Naive thymus-derived CD8-positive, alpha-beta T cell (primary cell): ENCODE data around the gene CPNE1. TPM values are rescaled to one million over a fixed set of nuclear protein-coding genes. Genes with fewer than 3 reads are reported as not detected.
"Not testable (repeated sequence)": the region's sequence is repeated elsewhere in the genome, so short reads cannot be mapped to it uniquely, and the experiment has no call there.

Source experiments
- ATAC-seq, 2 donors: fragments of 150-1000 bp; cut with Tn5 transposase in 1 of 2; sonication (Bioruptor Pico), chemical (Tn5 transposase) in 1 of 2; 1 replicate in 1 of 2; 2 replicates in 1 of 2; pipeline ENCODE4 v1.10.0; 2021; ENCODE audit warnings: mild to moderate bottlenecking in 2 of 2, moderate library complexity in 2 of 2
- POLR2A ChIA-PET: fragments of 350-600 bp; sonication (Branson Sonifier 250); formaldehyde crosslinking; loops from one replicate; lab custom pipeline; 2021; ENCODE audit warnings: antibody characterized with exemption; lab: Charles Lee
- DNase-seq, 10 donors: peaks; one replicate each; pipeline versions ENCODE4 v3.0.0 to v3.0.0-alpha.2; 2020 to 2022
- H3K27ac Mint-ChIP-seq, 10 donors: one replicate each; pipeline ENCODE4 v1.8.0; 2020 to 2022; ENCODE audit warnings: mild to moderate bottlenecking in 10 of 10, mixed read lengths in 10 of 10, moderate library complexity in 4 of 10, inconsistent platforms in 1 of 10
- H3K27me3 Mint-ChIP-seq, 5 donors: one replicate each; pipeline ENCODE4 v1.8.0; 2021 to 2022; ENCODE audit warnings: mixed read lengths in 5 of 5
- H3K36me3 Mint-ChIP-seq, 3 donors: one replicate each; pipeline ENCODE4 v1.8.0; 2020 to 2022; ENCODE audit warnings: mixed read lengths in 3 of 3, mild to moderate bottlenecking in 2 of 3, inconsistent platforms in 1 of 3
- H3K4me1 Mint-ChIP-seq, 4 donors: one replicate each; pipeline ENCODE4 v1.8.0; 2021 to 2022; ENCODE audit warnings: mixed read lengths in 4 of 4
- H3K4me3 Mint-ChIP-seq, 10 donors: one replicate each; pipeline ENCODE4 v1.8.0; 2020 to 2022; ENCODE audit warnings: mild to moderate bottlenecking in 10 of 10, mixed read lengths in 10 of 10, moderate library complexity in 6 of 10, inconsistent platforms in 1 of 10
- H3K9me3 Mint-ChIP-seq, 9 donors: one replicate each; pipeline ENCODE4 v1.8.0; 2020 to 2022; ENCODE audit warnings: mixed read lengths in 9 of 9, mild to moderate bottlenecking in 3 of 9, inconsistent platforms in 1 of 9, moderate library complexity in 1 of 9
- polyA plus RNA-seq, 3 donors: library from polyadenylated mRNA; unstranded; fragments of 300-500 nt; fragmentation: Illumina TruSeq; gene quantifications; one replicate each; pipeline ENCODE4 v1.2.3, GENCODE V29; 2021
- total RNA-seq, 8 experiments: library from RNA in 2 of 8; stranded (reverse) in 2 of 8; gene quantifications; one replicate each; pipeline ENCODE4 v1.2.3 and lab custom pipeline; 2021 to 2026

The CPNE1 gene
- total and polyA plus RNA-seq, 5 experiments from 2014 or later: 329 to 454 (median 392) TPM

DNA sequence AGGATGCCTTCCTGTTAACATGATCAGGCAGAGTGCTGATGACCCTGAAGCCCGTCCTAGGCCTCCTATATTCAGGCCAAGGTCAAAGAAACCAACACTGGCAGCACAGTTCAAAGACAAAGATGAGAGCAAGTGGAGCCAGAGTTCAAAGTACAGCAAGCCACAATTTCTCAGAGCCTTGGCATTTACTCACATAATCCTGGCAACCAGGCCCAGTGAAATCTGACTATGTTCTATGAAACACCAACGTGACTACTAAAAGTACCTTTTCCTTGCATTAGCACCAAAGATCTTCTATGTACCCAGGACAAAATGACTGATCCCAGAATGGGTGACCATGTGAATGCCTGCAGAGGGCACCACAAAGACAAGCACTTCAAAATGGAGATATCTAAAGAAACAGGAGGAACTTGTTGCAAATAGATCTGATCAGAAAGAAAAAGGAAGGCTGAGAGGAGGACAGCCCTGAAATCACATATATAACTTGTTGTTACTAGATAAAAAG, 30.6 kb upstream of the CPNE1 start:
- POLR2A ChIA-PET: interaction anchor here (0.6 to 1.1 kb wide), 2 partner anchors 13 kb away, joined by 3 read pairs; no protein-coding TSS in a partner anchor
- Mint-ChIP-seq H3K4me1 (peaks cover 26 to 38% (median 28%) of the 10 kb centered on the region in 4 donors), H3K36me3 (peaks cover 0 to 46% (median 11%) of the 10 kb centered on the region in 3 donors), H3K27me3 (no peaks in the 10 kb centered on the region), H3K27ac (peak overlapping the region in 3 of 10 donors; percentile 6 to 61 (median 57)), H3K4me3 (peak overlapping the region in 1 of 10 donors; percentile 43), H3K9me3 (no peaks in the 10 kb centered on the region)
- ATAC-seq (no peak), DNase-seq (peak in 1 of 10 donors; percentile 5)

DNA sequence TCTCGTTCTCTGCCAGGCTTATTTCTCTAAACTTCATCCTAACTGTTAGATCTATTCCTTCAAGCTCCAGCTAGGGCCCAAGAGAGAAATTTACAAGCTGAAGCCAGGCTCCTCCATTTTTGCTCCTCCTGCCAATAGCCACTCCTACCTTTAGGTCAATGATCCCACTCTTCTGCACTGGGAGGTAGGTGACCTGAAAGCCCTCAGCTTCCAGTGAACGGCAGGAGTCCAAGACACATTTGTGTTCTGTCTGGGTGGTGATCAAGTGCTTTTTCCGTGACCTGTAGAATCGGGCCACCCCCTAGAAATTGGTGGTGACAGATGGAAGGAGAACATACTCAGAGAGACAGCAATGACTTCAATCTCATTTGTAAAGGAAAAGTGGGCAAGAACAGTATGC, 25.6 kb upstream of the CPNE1 start:
- DNase-seq (peak in 1 of 10 donors; percentile 1), ATAC-seq (no peak)
- H3K9me3 Mint-ChIP-seq: no peaks in the 10 kb centered on the region
- H3K27me3 Mint-ChIP-seq: no peaks in the 10 kb centered on the region
- peaks cover 5 to 77% (median 19%) of the 10 kb centered on the region in 3 donors for H3K36me3 Mint-ChIP-seq
- POLR2A ChIA-PET: interaction anchor here (1.1 kb wide), 1 partner anchor 75 kb away, joined by 3 read pairs; the partner anchor contains the start of gene SPAG4
- H3K4me1 Mint-ChIP-seq: peaks cover 0 to 7% (median 2%) of the 10 kb centered on the region in 4 donors
- no peak overlapping the region for H3K4me3 Mint-ChIP-seq
- peak overlapping the region in 2 of 10 donors; percentile 0 to 17 for H3K27ac Mint-ChIP-seq

DNA sequence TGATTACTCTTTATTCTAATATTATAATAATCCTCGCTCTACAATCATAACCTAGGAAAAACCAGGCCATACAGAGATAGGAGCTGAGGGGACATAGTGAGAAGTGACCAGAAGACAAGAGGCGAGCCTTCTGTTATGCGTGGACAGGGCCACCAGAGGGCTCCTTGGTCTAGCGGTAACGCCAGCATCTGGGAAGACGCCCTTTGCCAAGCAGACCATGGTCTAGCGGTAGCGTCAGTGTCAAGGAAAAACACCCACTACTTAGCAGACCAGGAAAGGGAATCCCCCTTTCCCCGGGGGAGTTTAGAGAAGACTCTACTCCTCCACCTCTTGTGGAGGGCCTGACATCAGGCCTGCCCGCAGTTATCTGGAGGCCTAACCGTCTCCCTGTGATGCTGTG, 22.2 kb upstream of the CPNE1 start:
- H3K9me3 Mint-ChIP-seq, H3K27me3 Mint-ChIP-seq, H3K4me3 Mint-ChIP-seq, H3K27ac Mint-ChIP-seq, H3K4me1 Mint-ChIP-seq, POLR2A ChIA-PET, ATAC-seq: not testable (repeated sequence)
- DNase-seq: peak in 1 of 10 donors; percentile 8
- H3K36me3 Mint-ChIP-seq: peaks cover 5 to 76% (median 13%) of the 10 kb centered on the region in 3 donors

DNA sequence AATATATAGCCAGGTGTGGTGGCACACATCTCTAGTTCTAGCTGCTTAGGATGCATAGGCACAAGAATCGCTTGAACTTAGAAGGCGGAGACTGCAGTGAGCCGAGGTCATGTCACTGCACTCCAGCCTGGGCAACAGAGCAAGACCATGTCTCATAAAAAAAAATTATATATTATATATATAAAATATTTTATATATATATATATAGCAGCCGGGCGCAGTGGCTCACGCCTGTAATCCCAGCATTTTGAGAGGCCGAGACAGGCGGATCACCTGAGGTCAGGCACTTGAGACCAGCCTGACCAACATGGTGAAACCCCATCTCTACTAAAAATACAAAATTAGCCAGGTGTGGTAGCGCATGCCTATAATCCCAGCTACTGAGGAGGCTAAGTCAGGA, 20.7 kb upstream of the CPNE1 start:
- not testable (repeated sequence) for DNase-seq, H3K27me3 Mint-ChIP-seq, H3K9me3 Mint-ChIP-seq, ATAC-seq, H3K4me3 Mint-ChIP-seq, H3K4me1 Mint-ChIP-seq, H3K27ac Mint-ChIP-seq
- POLR2A ChIA-PET: interaction anchor here (0.9 kb wide), 1 partner anchor 14 kb away, joined by 3 read pairs; the partner anchor contains the start of genes NFS1 and ROMO1
- H3K36me3 Mint-ChIP-seq: peaks cover 5 to 77% (median 13%) of the 10 kb centered on the region in 3 donors

DNA sequence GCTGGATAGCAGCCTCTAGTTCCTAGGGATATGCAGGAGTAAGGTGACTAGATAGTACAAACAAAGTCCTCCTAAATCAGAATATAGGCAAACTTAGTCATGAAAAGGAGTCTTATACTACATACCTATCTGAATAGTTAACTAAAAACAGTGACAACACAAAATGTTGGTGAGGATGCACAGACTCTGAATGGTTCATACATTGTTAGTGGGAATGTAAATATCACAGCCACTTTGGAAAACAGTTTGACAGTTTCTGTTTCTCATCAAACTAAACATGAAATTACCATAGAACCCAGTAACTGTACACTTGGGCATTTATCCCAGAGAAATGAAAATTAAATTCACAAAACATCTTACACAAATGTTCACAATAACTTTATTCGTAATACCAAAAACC, 17.3 kb upstream of the CPNE1 start:
- DNase-seq (no peak), ATAC-seq (no peak)
- H3K4me1 Mint-ChIP-seq: peaks cover 0 to 9% (median 0%) of the 10 kb centered on the region in 4 donors
- H3K9me3 Mint-ChIP-seq: no peaks in the 10 kb centered on the region
- POLR2A ChIA-PET: interaction anchor here (0.6 kb wide), 1 partner anchor 375 kb away, joined by 3 read pairs; no protein-coding TSS in a partner anchor
- peak overlapping the region in 1 of 10 donors; percentile 43 for H3K27ac Mint-ChIP-seq
- H3K4me3 Mint-ChIP-seq: no peak overlapping the region
- peaks cover 0 to 73% (median 7%) of the 10 kb centered on the region in 3 donors for H3K36me3 Mint-ChIP-seq
- no peaks in the 10 kb centered on the region for H3K27me3 Mint-ChIP-seq

DNA sequence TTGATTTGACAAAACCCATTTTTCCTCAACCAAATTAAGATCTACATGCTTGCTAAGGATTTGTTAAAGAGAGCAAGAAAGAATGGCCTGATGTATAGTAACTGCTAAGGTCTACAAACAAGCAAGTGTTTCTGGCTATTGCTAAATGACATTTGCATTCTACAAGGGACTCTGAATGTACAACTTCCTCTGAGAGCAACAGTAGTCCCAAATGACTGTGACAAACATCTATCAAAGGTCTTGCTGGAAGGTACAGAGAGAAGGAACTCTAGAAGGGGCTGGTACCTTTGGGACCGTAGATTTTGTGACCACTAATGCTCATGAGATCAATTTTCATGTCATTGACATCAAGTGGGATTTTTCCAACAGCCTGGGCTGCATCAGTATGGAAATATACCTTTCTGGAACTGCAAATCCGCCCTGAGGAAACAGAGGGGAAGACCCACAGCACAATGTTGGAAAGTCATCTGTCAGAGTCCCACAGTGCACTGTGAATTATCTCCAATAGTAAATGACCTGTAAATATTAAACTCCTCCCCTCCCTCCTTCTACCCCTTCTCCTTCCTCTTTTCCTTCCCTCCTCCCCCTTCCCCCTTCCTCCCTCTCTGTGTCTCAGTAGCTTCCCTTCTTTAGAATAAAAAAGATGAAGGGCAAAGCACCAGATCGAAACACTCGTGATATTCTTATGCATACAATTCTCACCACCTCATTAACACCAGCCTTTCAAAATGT, 15.9 kb upstream of the CPNE1 start:
- H3K27ac Mint-ChIP-seq: peak overlapping the region in 3 of 10 donors; percentile 10 to 21 (median 14)
- POLR2A ChIA-PET: no interaction called here
- no peak for ATAC-seq
- no peaks in the 10 kb centered on the region for H3K9me3 Mint-ChIP-seq
- H3K4me3 Mint-ChIP-seq: no peak overlapping the region
- peaks cover 0 to 75% (median 4%) of the 10 kb centered on the region in 3 donors for H3K36me3 Mint-ChIP-seq
- H3K4me1 Mint-ChIP-seq: peaks cover 0 to 9% (median 0%) of the 10 kb centered on the region in 4 donors
- H3K27me3 Mint-ChIP-seq: no peaks in the 10 kb centered on the region
- no peak for DNase-seq

DNA sequence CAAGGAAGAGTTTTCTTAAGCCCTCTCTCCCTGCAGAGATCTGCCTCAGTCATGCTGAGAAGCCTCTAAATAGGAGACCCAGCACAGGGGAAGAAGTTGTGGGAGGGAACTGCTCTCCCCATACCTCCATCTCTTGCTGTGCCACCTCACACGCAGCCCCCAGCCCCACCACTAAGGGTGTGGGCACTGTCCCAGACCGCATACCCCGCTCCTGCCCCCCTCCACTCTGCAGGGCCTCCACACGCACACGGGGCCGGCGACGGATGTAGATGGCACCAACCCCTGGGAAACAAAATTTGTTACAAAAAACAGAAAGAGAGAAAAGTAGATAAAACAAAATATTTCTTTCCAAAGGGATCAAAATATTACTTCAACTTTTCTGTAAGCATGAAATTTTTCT, 10.2 kb upstream of the CPNE1 start:
- H3K9me3 Mint-ChIP-seq: no peaks in the 10 kb centered on the region
- peaks cover 5 to 87% (median 25%) of the 10 kb centered on the region in 3 donors for H3K36me3 Mint-ChIP-seq
- DNase-seq: no peak
- no peak overlapping the region for H3K27ac Mint-ChIP-seq
- H3K27me3 Mint-ChIP-seq: no peaks in the 10 kb centered on the region
- no peak for ATAC-seq
- POLR2A ChIA-PET: no interaction called here
- H3K4me1 Mint-ChIP-seq: no peaks in the 10 kb centered on the region
- H3K4me3 Mint-ChIP-seq: no peak overlapping the region

DNA sequence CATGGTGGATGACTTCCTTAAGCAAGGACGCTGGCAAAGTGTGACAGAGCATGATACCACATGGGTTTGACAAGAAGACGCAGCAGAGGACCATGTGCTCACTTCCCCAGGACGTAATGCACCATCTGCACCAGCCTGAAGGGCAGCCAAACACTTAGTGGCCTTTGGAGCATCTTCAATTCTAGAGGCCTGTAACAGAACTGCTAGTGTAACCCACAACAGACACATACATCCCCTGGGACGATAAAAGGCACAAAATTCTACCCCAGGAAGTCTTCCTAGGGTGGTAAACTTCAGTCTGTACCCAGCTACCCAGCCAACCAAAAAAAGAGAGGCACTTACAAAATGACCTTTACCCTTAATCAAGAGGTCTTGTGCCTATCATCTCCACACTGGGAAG, 9.2 kb upstream of the CPNE1 start:
- Mint-ChIP-seq H3K4me1 (no peaks in the 10 kb centered on the region), H3K9me3 (no peaks in the 10 kb centered on the region), H3K36me3 (peaks cover 5 to 91% (median 33%) of the 10 kb centered on the region in 3 donors)

DNA sequence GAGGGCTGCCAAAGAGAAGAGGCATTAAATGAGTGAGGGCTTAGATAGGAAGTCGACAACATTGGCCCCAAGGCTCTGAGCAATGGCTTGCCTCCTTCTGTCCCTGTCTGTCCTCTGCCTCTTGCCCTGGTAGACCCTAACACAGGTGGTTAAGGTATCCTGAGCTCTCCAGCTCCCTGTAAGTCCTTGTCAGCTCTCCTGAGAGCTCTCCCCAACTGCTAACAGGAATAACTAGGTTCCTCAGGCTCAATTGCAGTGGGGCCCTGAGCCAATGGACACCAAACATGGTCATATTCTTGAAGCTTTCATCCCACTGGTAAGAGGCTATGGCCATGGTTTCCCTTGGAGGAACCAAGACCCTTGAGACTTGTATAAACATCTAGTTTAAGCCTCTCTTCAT, 5.0 kb upstream of the CPNE1 start:
- POLR2A ChIA-PET: interaction anchor here (0.7 kb wide), 1 partner anchor 30 kb away, joined by 3 read pairs; the partner anchor contains the start of genes NFS1 and ROMO1
- Mint-ChIP-seq H3K27me3 (no peaks in the 10 kb centered on the region), H3K27ac (peak overlapping the region in 1 of 10 donors; percentile 47), H3K4me1 (peaks cover 2 to 5% (median 4%) of the 10 kb centered on the region in 4 donors), H3K36me3 (peaks cover 5 to 63% (median 32%) of the 10 kb centered on the region in 3 donors), H3K9me3 (no peaks in the 10 kb centered on the region), H3K4me3 (no peak overlapping the region)
- no peak for DNase-seq
- no peak for ATAC-seq

More for the DNA sequence above, 9.2 kb upstream of the CPNE1 start:
- DNase-seq (peak in 1 of 10 donors; percentile 10), ATAC-seq (no peak)
- no peak overlapping the region for H3K4me3 Mint-ChIP-seq
- POLR2A ChIA-PET: interaction anchor here (0.5 to 1.0 kb wide), 2 partner anchors 9 to 188 kb away, joined by 3 read pairs; partner anchors contain the start of genes CPNE1 and RBM12
- no peaks in the 10 kb centered on the region for H3K27me3 Mint-ChIP-seq
- no peak overlapping the region for H3K27ac Mint-ChIP-seq

DNA sequence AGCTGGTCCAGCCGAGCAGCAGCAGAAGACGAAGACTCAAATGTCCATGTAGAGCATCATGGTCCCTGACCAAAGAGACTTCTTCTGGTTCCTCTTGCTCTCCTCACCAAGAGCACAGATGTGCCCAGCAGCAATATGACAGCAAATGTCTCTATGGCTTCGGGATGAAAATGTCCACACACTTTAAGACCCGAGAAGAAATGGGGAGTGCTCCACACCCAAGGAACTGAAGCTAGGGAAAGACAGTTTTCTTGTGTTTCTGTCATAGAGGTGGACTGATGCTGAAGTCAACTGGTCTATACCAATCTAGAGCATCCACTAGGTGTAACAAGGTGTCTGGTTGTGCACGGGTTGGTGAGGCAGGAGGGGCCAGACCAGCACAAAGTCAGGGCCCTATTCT, 4.5 kb upstream of the CPNE1 start:
- H3K4me1 Mint-ChIP-seq: peaks cover 2 to 10% (median 4%) of the 10 kb centered on the region in 4 donors
- H3K36me3 Mint-ChIP-seq: peaks cover 5 to 58% (median 32%) of the 10 kb centered on the region in 3 donors
- POLR2A ChIA-PET: no interaction called here
- no peaks in the 10 kb centered on the region for H3K9me3 Mint-ChIP-seq
- peak overlapping the region in 2 of 10 donors; percentile 35 to 47 for H3K27ac Mint-ChIP-seq
- ATAC-seq (no peak), DNase-seq (no peak)
- no peak overlapping the region for H3K4me3 Mint-ChIP-seq
- H3K27me3 Mint-ChIP-seq: no peaks in the 10 kb centered on the region

DNA sequence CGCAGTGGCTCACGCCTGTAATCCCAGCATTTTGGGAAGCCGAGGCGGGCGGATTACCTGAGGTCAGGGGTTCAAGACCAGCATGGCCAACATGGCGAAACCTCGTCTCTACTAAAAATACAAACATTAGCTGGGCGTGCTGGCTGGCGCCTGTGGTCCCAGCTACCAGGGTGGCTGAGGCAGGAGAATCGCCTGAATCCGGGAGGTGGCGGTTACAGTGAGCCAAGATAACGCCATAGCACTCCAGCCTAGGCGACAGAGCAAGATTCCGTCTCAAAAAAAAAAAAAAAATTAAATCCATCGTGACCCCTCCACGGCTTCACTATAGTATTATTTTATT, 1.2 kb upstream of the CPNE1 start:
- H3K4me1 Mint-ChIP-seq: peaks cover 6 to 43% (median 35%) of the 10 kb centered on the region in 4 donors
- H3K36me3 Mint-ChIP-seq: peaks cover 0 to 27% (median 18%) of the 10 kb centered on the region in 3 donors
- no peak for DNase-seq
- no peaks in the 10 kb centered on the region for H3K27me3 Mint-ChIP-seq
- H3K9me3 Mint-ChIP-seq: no peaks in the 10 kb centered on the region
- POLR2A ChIA-PET: interaction anchor here (0.7 to 7.6 kb wide), 9 partner anchors 12 to 288 kb away, joined by 4 to 101 read pairs (median 12); partner anchors contain the start of genes NFS1, RBM39, ROMO1 and SCAND1
- ATAC-seq: no peak
- peak overlapping the region in 7 of 10 donors; percentile 44 to 99 (median 74) for H3K27ac Mint-ChIP-seq
- H3K4me3 Mint-ChIP-seq: peak overlapping the region in 5 of 10 donors; percentile 22 to 48 (median 41)

DNA sequence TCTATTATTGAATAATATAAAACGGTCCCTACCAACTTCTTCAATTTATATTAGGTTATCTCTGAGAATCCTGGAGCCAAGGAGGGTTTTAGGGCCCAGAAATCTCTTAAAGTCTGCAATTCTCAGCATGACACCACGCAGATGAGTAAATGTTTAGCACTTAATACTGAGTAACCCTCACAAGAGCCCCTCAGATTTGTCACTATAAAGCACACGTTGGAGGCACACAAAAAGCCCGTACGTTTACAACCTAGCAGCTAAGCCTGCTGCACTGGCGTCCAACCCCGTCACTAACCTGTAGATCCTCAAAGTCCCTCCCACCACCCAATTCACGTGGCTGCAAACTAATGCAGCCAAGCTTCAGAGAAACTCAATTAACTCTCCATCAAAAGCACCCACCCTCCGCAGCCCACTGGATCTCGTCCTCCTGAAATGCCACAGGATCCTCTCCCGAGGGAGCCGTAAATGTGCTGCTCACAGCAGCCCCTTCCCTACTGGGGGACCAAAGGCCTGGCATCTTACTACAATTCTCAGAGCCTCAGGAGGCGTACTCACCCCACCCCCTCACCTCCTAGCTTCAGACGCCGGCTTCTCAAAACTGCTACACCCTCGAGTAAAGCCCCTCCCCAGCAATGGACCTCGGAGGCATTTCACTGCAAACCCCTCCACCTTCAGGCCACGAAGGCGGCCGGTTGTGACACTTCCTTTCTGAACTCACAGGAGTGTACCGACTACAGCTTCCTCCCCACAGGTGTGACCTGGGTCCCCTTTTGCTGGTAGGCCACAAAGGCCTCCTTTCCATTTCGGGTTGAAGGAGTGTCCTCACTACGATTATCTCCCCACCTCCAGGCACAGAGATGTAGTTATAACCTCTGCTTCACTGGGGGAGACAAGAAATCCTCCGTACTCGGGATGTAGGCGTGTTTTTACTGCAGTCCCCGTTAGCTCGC, 909 bp downstream of the CPNE1 start:
- Mint-ChIP-seq H3K36me3 (peaks cover 0 to 9% (median 2%) of the 10 kb centered on the region in 3 donors), H3K27ac (peak overlapping the region; percentile 96 to 100 (median 99)), H3K27me3 (no peaks in the 10 kb centered on the region), H3K4me1 (peaks cover 13 to 64% (median 54%) of the 10 kb centered on the region in 4 donors), H3K4me3 (peak overlapping the region; percentile 89 to 98 (median 96)), H3K9me3 (no peaks in the 10 kb centered on the region)
- DNase-seq: peak in 9 of 10 donors; percentile 44 to 88 (median 67)
- POLR2A ChIA-PET: interaction anchor here (0.6 to 7.6 kb wide), 21 partner anchors 10 to 290 kb away, joined by 3 to 101 read pairs (median 6); partner anchors contain the start of genes CEP250, ERGIC3, NFS1 and PHF20
- ATAC-seq: peak; percentile 50 to 58
